GM12801 (cell line): ENCODE measurements around the gene ETFA.

Source experiments
- TF ChIP-seq, protein P1 (sequence below): IDR thresholded peaks from one replicate; pipeline ENCODE4 v1.5.1; 2011; ENCODE audit warnings: control low read depth; ENCODE audit not compliant: insufficient read length; ENCODE audit errors: extremely low read depth

The ETFA gene

DNA sequence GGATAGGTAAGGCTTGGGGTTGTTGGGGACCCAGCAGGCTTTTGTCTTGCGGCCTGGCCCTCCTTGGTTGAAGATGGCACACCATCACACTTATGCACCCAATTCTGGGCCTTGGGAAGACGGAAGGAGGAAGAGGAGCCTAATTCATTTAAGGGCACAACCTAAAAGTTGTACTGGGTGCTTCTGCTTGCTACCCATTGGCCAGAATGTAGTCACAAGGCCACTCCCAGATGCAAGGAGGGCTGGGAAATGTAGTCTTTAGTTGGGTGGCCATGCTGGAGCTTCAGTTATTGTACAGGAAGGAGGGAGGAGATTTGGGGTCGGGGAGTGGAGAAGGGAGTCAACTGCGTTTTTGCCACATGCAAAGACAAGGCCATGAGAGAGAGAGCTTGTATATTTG is 142.3 kb downstream of the ETFA start:
- TF ChIP-seq, protein P1, sequence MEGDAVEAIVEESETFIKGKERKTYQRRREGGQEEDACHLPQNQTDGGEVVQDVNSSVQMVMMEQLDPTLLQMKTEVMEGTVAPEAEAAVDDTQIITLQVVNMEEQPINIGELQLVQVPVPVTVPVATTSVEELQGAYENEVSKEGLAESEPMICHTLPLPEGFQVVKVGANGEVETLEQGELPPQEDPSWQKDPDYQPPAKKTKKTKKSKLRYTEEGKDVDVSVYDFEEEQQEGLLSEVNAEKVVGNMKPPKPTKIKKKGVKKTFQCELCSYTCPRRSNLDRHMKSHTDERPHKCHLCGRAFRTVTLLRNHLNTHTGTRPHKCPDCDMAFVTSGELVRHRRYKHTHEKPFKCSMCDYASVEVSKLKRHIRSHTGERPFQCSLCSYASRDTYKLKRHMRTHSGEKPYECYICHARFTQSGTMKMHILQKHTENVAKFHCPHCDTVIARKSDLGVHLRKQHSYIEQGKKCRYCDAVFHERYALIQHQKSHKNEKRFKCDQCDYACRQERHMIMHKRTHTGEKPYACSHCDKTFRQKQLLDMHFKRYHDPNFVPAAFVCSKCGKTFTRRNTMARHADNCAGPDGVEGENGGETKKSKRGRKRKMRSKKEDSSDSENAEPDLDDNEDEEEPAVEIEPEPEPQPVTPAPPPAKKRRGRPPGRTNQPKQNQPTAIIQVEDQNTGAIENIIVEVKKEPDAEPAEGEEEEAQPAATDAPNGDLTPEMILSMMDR = no peak

DNA sequence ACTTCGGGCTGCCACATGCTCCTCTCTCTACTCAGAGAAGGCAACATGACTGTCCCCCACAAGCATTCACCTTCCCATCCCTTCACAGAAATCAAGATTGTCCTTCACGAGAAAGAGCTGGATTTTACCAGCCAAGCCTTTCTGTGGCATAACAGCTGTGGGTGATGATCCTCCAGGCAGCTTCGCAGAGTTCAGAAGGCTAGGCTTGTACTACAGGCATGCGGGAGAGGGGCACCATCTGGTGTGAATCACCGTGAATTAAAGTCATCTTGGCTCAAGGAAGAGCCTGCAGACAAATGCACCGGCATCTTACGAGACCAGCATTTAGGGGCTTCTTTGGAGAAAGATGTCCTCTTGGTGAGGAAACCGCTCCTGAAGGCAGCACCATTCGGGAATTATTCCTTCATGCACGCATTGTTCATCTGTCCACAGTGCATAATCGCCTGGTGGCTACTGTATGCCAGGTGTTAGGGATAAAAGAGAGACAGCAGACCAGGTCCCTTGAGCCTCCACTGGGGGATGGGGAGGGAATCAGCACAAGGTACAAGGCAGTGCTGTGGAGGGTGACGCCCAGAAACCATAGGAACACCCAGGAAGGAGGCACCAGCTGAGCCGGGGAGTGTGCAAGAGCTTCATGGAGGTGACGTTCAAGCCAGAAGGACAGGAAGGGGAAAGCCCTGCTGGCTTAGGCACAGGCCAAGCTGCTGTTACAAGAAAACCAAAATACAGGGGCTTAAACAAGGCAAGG is 142.9 kb downstream of the ETFA start:
- TF ChIP-seq, protein P1 = no peak

DNA sequence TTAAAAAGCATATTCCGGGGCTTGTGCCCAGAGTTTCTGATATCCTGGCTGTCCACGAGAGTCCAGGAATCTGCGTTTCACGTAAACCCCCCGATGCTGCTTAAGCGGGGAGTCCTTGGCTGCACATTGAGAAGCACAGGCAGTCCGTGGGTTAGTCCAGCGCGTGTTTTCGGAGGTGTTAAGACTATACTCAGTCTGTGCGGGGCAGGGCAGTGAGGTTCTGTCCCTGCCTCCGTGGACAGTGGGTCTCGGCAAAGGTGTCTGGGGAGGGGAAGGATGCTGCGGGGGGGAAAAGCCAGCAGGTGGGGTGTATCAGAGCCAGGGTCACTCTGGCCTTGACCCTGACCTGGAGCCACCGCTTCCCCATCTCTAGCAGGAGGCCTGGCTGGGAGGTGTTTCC is 145.3 kb downstream of the ETFA start:
- TF ChIP-seq, protein P1 = no peak
